ENCODE measurements around the gene ZNF850.

ZNF850 gene

GRCh38 chr19:36672368-36672767 is 100.2 kb downstream of the ZNF850 start:
- no peak for DNase-seq (ENCODE audit: low read depth)
- no peak overlapping the region for H3K4me3 ChIP-seq (ENCODE audit: low read depth, low read length)
- in situ Hi-C loops (cut with HindIII; ENCODE audit: low sequenced_read_pairs), result no loop called here
- TF ChIP-seq CTCF (IDR thresholded peaks at IDR 0.05; ENCODE audit: low read depth, low read length, missing control alignments), result no peak

GRCh38 chr19:36668646-36669045 is 104.0 kb downstream of the ZNF850 start:
- no peak for DNase-seq (ENCODE audit: low read depth)
- H3K4me3 ChIP-seq (ENCODE audit: low read depth, low read length), result no peak overlapping the region
- no peak for TF ChIP-seq CTCF (IDR thresholded peaks at IDR 0.05; ENCODE audit: low read depth, low read length, missing control alignments)
- in situ Hi-C loops (cut with HindIII; ENCODE audit: low sequenced_read_pairs), result no loop called here

GRCh38 chr19:36665832-36666231 is 106.8 kb downstream of the ZNF850 start:
- peak overlapping the region; percentile 96 for H3K4me3 ChIP-seq (ENCODE audit: low read depth, low read length)
- no peak for DNase-seq (ENCODE audit: low read depth)
- TF ChIP-seq CTCF (IDR thresholded peaks at IDR 0.05; ENCODE audit: low read depth, low read length, missing control alignments), result no peak
- in situ Hi-C loops (cut with HindIII; ENCODE audit: low sequenced_read_pairs), result no loop called here
